Measurements from ENCODE around the gene UNC13C.
"Not testable (repeated sequence)": the region's sequence is repeated elsewhere in the genome, so short reads cannot be mapped to it uniquely, and the experiment has no call there.

The UNC13C gene

DNA sequence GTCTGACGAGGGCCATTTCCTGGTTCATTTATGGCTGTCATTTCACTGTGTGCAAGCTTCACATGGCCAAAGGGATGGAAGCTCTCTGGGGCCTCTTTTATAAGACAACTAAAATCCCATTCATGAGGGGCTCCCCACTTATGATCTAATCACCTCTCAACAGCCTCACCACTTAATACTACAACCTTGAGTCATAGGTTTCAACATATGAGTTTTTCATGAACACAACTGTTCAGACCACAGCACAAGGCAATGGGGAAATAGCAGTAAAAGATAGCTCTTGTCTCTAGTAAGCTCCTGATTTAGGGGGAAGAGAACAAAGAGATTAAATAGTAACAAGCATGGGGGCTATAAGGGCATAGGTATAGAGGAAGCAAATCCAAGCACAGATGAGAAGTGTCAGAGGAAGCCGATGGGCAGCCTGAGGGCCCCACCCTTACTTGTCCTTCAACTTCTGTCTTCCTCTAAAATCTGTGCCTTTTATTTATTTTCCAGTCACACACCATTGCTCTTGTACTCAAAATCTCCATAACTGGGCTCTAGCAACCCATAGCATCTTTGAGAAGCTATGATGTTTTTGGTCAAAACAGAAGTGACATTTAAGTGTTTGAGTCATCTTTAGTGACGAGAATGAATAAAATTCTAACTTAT is 329.1 kb downstream of the UNC13C start:
- no peak for DNase-seq

DNA sequence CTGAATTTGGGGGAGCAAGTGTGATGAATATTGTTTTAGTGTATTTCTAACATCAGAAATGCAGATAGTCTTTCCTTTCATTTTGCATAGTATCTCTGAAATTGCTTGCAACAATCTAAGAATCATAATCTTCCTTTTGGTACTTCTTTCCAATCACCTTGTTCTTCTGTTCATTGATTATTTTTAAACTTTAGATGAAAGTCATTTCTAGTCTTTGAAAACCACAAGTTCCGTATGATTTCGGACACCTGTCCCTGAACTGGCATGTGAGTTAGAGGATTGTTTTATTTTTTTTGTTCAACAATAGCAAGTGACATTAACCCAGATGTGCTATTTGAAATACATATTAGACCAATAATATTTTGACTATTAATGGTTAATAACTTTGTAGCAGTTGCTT is 329.7 kb downstream of the UNC13C start:
- DNase-seq = no peak

DNA sequence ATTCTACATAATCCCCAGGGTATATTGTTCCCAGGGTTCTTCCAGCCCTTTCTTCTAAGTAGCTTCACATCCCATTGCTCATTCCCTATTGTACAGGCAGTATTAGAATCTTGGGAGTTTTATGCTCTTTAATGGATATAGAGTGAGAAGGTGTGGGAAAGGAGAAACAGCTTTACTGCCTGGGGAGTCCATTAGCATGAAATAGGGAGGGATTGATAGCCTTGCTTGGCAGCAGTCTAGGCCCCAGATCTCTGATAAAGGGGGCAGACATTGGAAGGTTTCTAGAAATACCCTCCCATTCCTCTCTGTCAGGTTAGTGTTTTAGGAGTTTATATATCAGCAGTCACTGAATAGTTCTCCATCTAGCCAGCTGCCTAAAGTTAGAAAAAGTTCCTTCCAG is 334.3 kb downstream of the UNC13C start:
- no peak for DNase-seq

DNA sequence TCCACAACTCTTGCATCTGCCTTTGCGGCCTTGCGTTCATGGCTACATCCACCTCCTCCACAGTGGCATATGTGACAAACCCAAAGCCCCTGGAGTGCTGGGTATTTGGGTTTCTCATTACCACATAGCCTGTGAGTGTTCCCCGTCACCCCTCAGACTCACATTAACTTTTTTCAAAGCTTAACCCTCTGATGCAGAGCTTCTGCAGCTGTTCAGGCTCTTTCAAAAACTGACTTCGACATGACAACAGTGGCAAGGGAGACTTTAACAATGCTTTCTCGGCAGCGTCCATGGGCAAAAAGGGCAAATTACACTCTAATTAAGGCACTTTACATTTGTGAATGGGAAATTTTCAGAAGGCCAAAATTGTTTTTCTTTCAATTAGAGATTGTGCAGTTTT is 343.2 kb downstream of the UNC13C start:
- DNase-seq = no peak

DNA sequence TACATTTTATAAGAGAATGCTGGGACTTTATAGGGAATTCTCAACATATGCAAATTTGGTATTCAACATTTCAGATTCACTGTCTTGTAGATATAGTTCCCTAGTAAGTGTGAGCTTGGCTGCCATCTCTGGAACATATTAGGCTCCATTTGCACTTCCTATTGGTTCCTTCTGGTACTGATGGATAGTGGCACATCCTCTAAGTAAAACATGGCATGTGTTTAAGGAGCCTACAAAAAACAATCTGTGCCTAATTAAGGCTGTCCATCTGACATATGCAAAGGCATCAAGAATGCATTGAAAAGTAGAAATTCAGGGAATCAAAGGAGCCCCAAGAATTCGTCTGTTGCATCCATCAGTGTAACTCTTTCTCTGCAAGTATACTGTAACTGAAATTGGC is 344.1 kb downstream of the UNC13C start:
- DNase-seq = no peak

GRCh38 chr15:54345301-54345700 is 367.1 kb downstream of the UNC13C start:
- no peak for DNase-seq

- no peak for DNase-seq
Observed at GRCh38 chr15:54345827-54346226, 367.6 kb downstream of the UNC13C start.

DNA sequence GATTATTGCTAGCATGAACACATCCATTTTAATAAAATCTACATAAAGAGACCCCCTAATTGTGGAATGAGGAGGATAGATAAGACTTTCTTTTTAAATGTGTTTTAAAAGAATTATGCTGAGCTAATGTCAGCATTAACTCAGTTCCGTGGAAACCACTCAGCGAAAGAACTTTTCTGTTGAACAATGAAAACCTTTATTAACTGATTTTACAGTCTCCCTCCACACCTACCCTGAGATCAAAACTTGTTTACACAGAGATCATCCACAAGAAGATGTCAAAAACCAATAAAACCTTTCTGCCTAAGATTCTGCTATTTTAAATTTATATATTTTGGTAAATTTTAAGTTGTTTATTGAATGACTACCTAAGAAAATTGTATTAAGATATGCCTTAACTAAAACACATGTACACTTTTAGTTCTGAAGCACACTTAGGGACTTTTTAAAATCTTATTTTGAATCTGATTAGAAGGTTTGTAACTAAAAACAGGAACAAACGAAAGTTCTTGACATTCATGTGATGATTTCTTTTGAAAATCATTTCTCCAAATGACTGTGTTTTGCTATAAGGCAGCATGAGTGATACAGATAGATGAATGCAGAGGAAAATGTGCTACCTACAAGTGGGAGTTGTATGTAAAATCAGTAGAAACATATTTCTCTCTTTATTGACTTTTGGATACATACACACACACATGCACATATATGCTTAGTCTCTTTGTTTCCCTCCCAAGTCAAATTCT is 369.0 kb downstream of the UNC13C start:
- DNase-seq = no peak

DNA sequence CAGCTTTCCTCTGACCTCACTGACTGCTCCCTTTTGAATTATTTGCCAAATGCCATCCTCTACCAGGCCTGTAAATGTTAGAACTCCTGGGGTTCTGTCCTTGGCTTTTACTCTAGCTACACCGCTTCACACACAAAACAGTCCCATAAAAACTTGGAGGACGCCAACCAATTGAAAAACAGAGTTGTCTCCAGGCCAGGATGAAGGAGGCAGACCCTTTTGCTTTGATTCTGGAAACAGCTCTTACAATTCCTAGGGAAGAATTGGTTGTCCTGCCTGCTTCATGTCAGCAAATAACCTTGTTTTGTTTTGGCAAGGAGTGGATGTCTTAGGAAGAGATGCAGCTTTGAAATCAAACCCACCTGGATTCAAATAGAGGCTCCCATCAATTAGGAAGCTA is 375.5 kb downstream of the UNC13C start:
- peak in 1 of 2 experiments; percentile 18 for DNase-seq

DNA sequence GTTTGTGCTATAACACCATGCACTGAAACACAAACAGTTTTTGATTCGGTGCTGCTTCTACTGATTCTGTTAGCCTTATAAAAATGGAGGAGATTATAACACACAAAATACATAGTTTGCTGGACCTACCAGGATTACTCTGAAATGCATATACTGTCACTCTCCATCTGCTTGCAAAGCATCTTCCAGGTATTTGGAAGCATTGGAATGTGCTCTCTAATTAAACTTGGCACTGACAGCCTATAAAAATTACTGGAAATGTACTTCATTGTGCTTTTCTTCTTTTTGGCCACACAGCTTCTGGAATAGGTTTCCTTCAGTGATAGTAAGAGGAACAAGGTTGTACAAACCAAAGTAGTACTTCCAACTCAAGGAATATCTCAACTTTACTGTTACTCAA is 376.1 kb downstream of the UNC13C start:
- peak; percentile 22 to 52 for DNase-seq

- DNase-seq = peak; percentile 46 to 91
Observed at GRCh38 chr15:54364961-54365360, 386.7 kb downstream of the UNC13C start.

GRCh38 chr15:54373332-54373731 is 395.1 kb downstream of the UNC13C start:
- DNase-seq = no peak

GRCh38 chr15:54374184-54374952 is 396.1 kb downstream of the UNC13C start:
- DNase-seq = no peak

DNA sequence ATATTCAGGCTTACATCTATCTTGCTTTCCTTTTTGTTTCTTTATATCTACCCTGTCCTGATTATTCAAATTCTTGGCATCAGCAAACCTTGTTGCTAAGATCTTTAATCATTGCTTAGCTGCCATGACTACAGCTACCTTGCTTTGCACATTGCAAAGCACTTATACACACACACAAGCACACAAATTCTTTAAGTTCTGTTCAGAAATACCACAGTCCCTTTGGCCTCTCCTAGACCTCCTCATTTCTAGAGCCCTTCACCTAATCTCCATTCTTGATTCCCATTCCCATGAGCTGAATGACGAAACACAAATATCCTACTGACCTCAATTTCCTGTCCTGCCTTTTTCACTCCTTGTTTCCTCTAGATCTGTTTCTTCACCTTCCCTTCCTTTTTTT is 409.6 kb downstream of the UNC13C start:
- no peak for DNase-seq

GRCh38 chr15:54388746-54389145 is 410.5 kb downstream of the UNC13C start:
- no peak for DNase-seq

GRCh38 chr15:54410481-54410880 is 432.2 kb downstream of the UNC13C start:
- no peak for DNase-seq

DNA sequence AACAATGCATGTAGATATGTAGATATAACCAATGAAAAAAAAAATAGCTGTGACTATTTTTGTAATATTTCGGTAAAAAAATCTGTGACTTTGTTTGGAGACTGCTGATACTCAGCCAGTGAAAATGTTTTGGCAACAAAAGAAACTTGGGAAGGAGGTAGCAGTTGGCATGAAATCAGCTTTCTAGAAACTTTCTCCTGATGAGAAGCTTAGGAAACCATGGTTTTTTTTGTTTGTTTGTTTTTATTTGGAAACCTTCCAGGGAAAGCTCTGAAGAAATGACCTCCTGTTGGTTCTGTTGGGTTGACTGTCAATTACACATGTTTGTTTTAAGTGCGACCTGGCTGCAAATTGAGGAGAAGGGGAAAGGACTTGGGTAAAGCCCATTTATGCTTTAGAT is 445.9 kb downstream of the UNC13C start:
- DNase-seq = no peak

- DNase-seq = no peak
Observed at GRCh38 chr15:54428596-54428995, 450.4 kb downstream of the UNC13C start.

GRCh38 chr15:54450288-54450687 is 472.0 kb downstream of the UNC13C start:
- not testable (repeated sequence) for DNase-seq

DNA sequence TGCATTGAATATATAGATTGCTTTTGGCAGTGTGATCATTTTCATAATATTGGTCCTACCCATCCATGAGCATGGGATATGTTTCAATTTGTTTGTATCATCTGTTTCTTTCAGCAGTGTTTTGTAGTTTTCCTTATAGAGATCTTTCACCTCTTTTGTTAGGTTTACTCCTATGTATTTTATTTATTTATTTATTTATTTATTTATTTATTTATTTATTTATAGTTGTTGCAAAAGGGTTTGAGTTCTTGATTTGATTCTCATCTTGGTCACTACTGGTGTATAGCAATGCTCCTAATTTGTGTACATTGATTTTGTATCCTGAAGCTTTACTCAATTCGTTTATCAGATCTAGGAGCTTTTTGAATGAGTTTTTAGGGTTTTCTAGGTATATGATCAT is 478.2 kb downstream of the UNC13C start:
- DNase-seq = no peak

DNA sequence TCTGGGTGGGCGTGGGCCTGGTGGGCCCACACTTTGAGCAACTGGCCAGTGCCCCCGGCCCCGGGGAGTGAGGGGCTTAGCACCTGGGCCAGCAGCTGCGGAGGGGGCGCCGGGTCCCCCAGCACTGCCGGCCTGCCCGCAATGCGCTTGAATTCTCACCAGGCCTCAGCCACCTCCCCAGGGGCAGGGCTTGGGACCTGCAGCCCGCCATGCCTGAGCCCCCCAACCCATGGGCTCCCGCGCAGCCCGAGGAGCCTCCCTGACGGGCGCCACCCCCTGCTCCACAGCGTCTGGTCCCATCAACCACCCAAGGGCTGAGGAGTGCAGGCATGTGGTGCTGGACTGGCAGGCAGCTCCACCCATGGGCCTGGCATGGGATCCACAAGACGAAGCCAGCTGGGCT is 484.3 kb downstream of the UNC13C start:
- no peak for DNase-seq

DNA sequence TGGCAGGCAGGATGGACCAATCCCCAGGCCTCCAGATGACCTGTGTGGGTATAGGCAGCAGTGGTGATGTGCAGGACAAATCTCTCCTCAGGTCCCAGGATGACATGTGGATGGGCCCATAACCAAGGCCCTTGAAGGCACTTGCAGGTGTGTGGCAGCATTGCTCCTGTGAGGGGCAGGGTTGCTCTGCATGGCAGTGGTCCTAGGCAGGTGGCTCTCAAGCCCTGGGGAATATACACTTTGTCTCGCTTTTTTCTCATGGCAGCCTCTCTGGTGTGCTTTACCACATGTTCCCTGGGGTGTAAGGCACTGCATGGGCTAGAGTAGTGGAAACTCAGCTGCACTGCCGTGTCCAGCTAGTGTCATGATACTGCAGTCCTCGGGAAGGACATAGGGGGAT is 503.6 kb downstream of the UNC13C start:
- no peak for DNase-seq

- DNase-seq = no peak
Observed at GRCh38 chr15:54482251-54482650, 504.0 kb downstream of the UNC13C start.

GRCh38 chr15:54500330-54500729 is 522.1 kb downstream of the UNC13C start:
- no peak for DNase-seq
